Smooth muscle cell (in vitro differentiated cells): ENCODE data around the gene BTBD16. TPM values are rescaled to one million over a fixed set of nuclear protein-coding genes. Genes with fewer than 3 reads are reported as not detected.

Experiments
- DNase-seq: peaks from one replicate; lab custom pipeline; 2025; ENCODE audit not compliant: unreplicated experiment; lab: John Stamatoyannopoulos, UW
- H2AFZ ChIP-seq: fragments of 200-600 bp; sonication (generic); 2 replicates; pipeline ENCODE4 v1.6.0; 2016; ENCODE audit warnings: antibody characterized with exemption, low read depth, mild to moderate bottlenecking
- H3F3A ChIP-seq: fragments of 200-600 bp; sonication (generic); 2 replicates; pipeline ENCODE4 v1.6.0; 2017; ENCODE audit warnings: antibody characterized with exemption, low read depth
- H3K27ac ChIP-seq: fragments of 200-600 bp; sonication (generic); 2 replicates; pipeline ENCODE4 v1.5.1; 2016; ENCODE audit warnings: low read depth, mild to moderate bottlenecking
- H3K27me3 ChIP-seq: fragments of 200-600 bp; sonication (generic); 2 replicates; pipeline ENCODE4 v1.6.1; 2016; ENCODE audit warnings: low read depth, mild to moderate bottlenecking
- H3K36me3 ChIP-seq: fragments of 200-600 bp; sonication (generic); 2 replicates; pipeline ENCODE4 v1.5.1; 2016; ENCODE audit warnings: low read depth
- H3K4me1 ChIP-seq: fragments of 200-600 bp; sonication (generic); 2 replicates; pipeline ENCODE4 v1.5.1; 2016; ENCODE audit warnings: low read depth
- H3K4me2 ChIP-seq: fragments of 200-600 bp; sonication (generic); 2 replicates; pipeline ENCODE4 v1.6.0; 2016; ENCODE audit warnings: mild to moderate bottlenecking
- H3K4me3 ChIP-seq: fragments of 200-600 bp; sonication (generic); 2 replicates; pipeline ENCODE4 v1.5.1; 2016; ENCODE audit warnings: mild to moderate bottlenecking
- H3K79me2 ChIP-seq: fragments of 200-600 bp; sonication (generic); 2 replicates; pipeline ENCODE4 v1.6.0; 2016; ENCODE audit warnings: low read depth, mild to moderate bottlenecking
- H3K9ac ChIP-seq: fragments of 200-600 bp; sonication (generic); 2 replicates; pipeline ENCODE4 v1.6.0; 2016; ENCODE audit warnings: low read depth
- H3K9me3 ChIP-seq: fragments of 200-600 bp; sonication (generic); replicated peaks from 2 replicates; pipeline ENCODE4 v1.5.1; 2016; ENCODE audit warnings: low read depth
- H4K20me1 ChIP-seq: fragments of 200-600 bp; sonication (generic); 2 replicates; pipeline ENCODE4 v1.6.0; 2016; ENCODE audit warnings: low read depth
- WGBS: methylation state at CpG from one replicate; pipeline ENCODE4 v1.1.7; 2016; ENCODE audit warnings: low lambda C conversion rate; 5-methylcytosine and 5-hydroxymethylcytosine counted together
- polyA plus RNA-seq: library from polyadenylated mRNA; unstranded; fragments of >200 nt; fragmentation: Nextera tagmentation; extraction: Ambion mirVana; gene quantifications from 2 replicates; pipeline ENCODE4 v1.2.1, GENCODE V29; 2016
- total RNA-seq: library from RNA; depleted of rRNA; stranded (reverse); fragments of >200 nt; gene quantifications from 2 replicates; pipeline ENCODE4 v1.2.3, GENCODE V29; 2014
- TF ChIP-seq, protein P1 (sequence below): fragments of 200-600 bp; sonication (generic); IDR thresholded peaks from 2 replicates; pipeline ENCODE4 v1.5.1; 2017; ENCODE audit warnings: borderline replicate concordance, mild to moderate bottlenecking, antibody characterized with exemption; ENCODE audit not compliant: insufficient read depth, poor library complexity, severe bottlenecking

Gene BTBD16
- total and polyA plus RNA-seq, 2 experiments from 2014 or later, result not detected

DNA sequence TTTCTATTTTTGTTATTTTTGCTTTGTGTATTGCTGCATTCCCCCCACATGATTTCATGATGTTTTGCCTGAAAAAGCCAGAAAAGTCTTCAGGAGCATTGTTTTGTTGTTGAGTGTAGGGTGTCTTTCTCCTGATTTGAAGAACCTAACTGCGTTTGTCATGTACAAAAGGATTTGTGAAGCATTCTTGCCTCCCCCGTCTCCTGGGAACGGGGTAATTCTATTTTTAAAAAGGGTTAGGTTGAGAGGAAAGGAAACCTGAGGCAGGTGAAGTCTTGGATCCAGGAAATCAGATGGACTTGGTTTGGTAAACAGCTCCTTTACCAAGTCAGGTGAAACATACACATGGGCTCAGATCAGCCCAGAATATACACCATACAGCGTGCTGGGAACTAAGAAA, 26.0 kb upstream of the BTBD16 start:
- Histone ChIP-seq H3K4me2 (no peak overlapping the region), H3K79me2 (no peaks in the 10 kb centered on the region), H4K20me1 (no peaks in the 10 kb centered on the region), H3K9ac (no peak overlapping the region), H3K4me1 (no peaks in the 10 kb centered on the region), H3K27ac (no peak overlapping the region), H3F3A (no peaks in the 10 kb centered on the region), H3K27me3 (no peaks in the 10 kb centered on the region), H3K36me3 (no peaks in the 10 kb centered on the region), H2AFZ (no peak overlapping the region), H3K4me3 (no peak overlapping the region), H3K9me3 (no peaks in the 10 kb centered on the region)
- no peak for DNase-seq
- TF ChIP-seq, protein P1, sequence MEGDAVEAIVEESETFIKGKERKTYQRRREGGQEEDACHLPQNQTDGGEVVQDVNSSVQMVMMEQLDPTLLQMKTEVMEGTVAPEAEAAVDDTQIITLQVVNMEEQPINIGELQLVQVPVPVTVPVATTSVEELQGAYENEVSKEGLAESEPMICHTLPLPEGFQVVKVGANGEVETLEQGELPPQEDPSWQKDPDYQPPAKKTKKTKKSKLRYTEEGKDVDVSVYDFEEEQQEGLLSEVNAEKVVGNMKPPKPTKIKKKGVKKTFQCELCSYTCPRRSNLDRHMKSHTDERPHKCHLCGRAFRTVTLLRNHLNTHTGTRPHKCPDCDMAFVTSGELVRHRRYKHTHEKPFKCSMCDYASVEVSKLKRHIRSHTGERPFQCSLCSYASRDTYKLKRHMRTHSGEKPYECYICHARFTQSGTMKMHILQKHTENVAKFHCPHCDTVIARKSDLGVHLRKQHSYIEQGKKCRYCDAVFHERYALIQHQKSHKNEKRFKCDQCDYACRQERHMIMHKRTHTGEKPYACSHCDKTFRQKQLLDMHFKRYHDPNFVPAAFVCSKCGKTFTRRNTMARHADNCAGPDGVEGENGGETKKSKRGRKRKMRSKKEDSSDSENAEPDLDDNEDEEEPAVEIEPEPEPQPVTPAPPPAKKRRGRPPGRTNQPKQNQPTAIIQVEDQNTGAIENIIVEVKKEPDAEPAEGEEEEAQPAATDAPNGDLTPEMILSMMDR, result no peak
- 93% methylated on average over 4 of the region's 4 CpGs for WGBS

DNA sequence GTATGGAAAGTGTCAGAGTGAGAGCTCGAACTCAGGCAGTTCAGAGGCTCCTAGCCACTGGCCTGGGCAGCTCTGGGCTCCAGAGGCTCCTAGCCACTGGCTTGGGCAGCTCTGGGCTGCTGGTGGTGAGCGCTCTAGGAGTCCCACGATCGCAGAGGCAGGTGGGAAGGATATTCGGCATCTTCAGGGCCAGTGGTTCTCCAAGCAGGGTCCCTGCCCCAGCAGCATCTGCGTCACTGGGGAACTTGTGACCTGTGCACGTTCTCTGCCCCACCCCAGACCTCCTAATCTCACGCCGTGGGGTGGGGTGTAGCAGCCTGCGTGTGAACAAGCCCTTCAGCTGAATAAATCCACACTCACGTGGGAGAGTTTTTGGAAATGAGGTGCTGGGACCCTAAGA, 25.2 kb upstream of the BTBD16 start:
- no peak overlapping the region for H3K9ac ChIP-seq
- no peaks in the 10 kb centered on the region for H4K20me1 ChIP-seq
- no peaks in the 10 kb centered on the region for H3K79me2 ChIP-seq
- H3F3A ChIP-seq, result no peaks in the 10 kb centered on the region
- 94% methylated on average over 11 of the region's 11 CpGs for WGBS
- H3K4me1 ChIP-seq, result no peaks in the 10 kb centered on the region
- TF ChIP-seq, protein P1, result no peak
- no peak overlapping the region for H3K4me3 ChIP-seq
- no peak overlapping the region for H3K4me2 ChIP-seq
- no peak for DNase-seq
- no peaks in the 10 kb centered on the region for H3K27me3 ChIP-seq
- H2AFZ ChIP-seq, result no peak overlapping the region
- no peak overlapping the region for H3K27ac ChIP-seq
- H3K9me3 ChIP-seq, result no peaks in the 10 kb centered on the region
- H3K36me3 ChIP-seq, result no peaks in the 10 kb centered on the region

DNA sequence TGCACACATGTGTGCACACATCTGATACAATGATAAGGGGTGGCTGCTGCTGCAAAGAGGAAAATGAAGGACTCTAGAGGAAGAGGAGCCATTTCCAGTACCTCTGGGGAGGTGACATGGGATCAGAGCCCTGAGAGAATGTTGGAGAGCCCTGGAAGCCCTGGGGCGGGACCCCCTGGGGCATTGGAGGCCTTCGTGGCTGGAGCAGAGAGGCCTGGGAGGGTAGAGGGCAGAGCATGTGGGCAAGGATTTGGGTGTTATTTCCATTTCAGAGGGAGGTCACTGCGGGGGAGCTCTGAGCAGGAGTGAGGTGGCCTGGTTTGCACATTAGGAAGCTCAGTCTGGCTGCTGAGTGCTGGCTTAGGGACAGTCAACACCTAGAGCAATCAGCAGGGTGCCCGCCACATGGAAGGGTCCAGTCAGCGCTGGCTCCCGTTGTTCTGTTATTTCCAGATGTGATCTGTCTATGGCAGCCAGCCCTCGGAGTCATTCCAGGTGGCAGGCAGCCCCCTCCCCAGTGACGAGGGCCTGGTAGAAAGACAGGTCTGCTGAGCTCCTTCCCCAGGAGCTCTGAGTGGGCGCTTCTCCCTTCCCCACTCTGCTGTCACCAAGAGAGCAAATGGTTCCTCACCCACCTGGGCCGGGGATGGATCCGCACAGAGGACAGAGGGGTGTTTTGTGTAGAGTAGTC, 24.1 kb upstream of the BTBD16 start:
- no peak overlapping the region for H2AFZ ChIP-seq
- TF ChIP-seq, protein P1, result no peak
- no peaks in the 10 kb centered on the region for H3K9me3 ChIP-seq
- H3K79me2 ChIP-seq, result no peaks in the 10 kb centered on the region
- H3F3A ChIP-seq, result no peaks in the 10 kb centered on the region
- DNase-seq, result no peak
- H3K4me3 ChIP-seq, result no peak overlapping the region
- no peaks in the 10 kb centered on the region for H4K20me1 ChIP-seq
- H3K27ac ChIP-seq, result no peak overlapping the region
- 97% methylated on average over 11 of the region's 11 CpGs for WGBS
- no peaks in the 10 kb centered on the region for H3K27me3 ChIP-seq
- H3K4me2 ChIP-seq, result no peak overlapping the region
- no peaks in the 10 kb centered on the region for H3K36me3 ChIP-seq
- H3K9ac ChIP-seq, result no peak overlapping the region
- no peaks in the 10 kb centered on the region for H3K4me1 ChIP-seq
